GM18858 (cell line): Measurements from ENCODE around the gene PARD6B.
A peak's percentile ranks its signal among the peaks of the same experiment; 100 is the strongest.
"Not testable (repeated sequence)": the region's sequence is repeated elsewhere in the genome, so short reads cannot be mapped to it uniquely, and the experiment has no call there.

ENCODE experiments used
- ATAC-seq: cut with Tn5 transposase; IDR thresholded peaks from one replicate; pipeline ENCODE4 v1.9.1; 2021; ENCODE audit not compliant: unreplicated experiment

Gene PARD6B, protein sequence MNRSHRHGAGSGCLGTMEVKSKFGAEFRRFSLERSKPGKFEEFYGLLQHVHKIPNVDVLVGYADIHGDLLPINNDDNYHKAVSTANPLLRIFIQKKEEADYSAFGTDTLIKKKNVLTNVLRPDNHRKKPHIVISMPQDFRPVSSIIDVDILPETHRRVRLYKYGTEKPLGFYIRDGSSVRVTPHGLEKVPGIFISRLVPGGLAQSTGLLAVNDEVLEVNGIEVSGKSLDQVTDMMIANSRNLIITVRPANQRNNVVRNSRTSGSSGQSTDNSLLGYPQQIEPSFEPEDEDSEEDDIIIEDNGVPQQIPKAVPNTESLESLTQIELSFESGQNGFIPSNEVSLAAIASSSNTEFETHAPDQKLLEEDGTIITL

DNA sequence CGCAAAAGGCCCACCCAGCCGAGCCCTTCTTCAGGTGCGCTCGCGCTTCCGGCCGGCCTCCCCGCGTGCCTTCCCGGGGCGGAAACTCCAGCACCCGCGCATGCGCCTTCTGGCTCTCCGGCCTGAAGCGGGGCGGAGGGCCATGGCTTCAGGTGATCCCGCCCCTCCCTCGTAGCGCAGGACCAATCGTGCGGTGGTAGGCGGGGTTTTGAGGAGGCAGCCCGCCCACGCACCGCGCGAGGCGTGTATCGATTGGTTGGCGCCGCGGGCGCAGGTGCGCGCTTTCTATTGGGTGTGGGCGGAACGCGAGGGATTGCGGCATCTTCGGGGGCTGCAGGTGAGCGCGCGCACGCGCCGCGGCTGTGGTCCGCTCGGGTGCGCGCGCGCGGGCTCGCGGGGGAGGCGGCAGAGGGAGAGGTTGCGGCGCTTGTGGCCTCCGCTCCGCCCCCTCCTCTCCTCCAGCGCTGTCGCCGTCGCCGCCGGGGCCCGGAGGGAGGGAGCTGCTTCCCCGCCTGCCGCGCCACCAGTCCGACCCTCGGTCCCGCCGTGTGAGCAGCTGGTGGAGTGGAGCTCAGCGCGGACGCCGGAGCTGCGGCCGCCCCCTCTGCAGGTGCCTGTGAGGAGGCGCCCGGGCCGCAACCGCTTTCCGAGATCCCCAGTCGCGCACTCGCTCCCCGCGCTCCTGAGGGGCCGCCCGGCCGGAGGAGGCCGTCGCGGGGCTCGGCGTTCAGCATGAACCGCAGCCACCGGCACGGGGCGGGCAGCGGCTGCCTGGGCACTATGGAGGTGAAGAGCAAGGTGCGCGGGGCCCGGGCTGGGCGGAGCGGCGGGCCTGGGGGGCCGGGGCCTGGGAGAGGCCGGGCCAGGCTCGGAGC lies at the start of gene PARD6B:
TSS of gene PARD6B (plus strand) at position 526 of the 875 bp plus-strand sequence. CDS start at position 733, 207 bp downstream.
- ATAC-seq: peak; percentile 77

DNA sequence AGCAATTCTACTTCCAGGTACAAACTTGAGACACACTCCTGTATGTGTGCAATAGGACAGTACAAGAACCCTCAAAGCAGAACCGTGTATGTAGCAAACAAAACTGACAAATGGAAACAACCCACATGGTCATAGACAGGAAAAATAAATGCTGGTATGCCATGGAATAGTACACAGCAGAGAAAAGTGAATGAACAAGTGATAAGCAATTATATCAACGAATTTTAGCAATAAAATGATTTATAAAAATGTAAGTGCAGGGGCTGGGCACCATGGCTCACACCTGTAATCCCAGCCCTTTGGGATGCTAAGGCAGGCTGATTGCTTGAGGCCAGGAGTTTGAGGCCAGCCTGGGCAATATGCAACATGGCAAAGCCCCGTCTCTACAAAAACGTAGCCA lies 49.3 kb upstream of the PARD6B start:
- ATAC-seq: no peak

DNA sequence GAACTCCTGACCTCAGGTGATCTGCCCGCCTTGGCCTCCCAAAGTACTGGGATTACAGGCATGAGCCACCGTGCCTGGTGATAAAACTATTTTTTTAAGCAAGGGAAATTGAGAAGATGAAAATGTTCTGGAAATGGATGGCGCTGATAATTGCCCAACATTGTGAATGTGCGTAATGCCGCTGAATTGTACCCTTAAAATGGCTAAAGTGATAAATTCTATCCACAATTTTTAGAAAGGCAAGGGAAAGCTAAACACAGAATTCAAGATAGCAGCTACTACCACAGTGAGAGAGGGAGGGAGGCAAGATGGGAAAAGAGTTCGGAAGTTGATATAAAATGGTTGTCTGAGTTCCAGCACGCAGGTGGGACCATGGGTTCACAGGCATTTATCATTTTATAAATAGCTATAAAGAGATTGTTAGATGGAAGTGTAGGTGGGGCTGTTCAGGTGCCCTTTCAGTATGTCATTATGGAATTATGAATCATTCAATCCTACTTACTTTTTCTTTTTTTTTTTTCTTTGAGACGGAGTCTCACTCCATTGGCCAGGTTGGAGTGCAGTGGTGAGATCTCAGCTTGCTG lies 48.3 kb upstream of the PARD6B start:
- ATAC-seq: no peak

DNA sequence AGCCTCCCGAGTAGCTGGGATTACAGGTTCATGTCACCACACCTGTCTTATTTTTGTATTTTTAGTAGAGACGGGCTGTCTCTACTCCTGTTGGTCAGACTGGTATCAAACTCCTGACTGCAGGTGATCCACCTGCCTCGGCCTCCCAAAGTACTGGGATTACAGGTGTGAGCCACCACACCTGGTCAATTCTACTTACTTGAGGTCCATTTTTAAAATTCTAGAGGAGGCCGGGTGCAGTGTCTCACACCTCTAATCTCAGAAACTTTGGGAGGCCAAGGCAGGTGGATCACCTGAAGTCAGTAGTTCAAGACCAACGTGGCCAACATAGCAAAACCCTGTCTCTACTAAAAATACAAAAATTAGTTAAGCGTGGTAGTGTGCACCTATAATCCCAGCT lies 47.8 kb upstream of the PARD6B start:
- ATAC-seq: no peak

DNA sequence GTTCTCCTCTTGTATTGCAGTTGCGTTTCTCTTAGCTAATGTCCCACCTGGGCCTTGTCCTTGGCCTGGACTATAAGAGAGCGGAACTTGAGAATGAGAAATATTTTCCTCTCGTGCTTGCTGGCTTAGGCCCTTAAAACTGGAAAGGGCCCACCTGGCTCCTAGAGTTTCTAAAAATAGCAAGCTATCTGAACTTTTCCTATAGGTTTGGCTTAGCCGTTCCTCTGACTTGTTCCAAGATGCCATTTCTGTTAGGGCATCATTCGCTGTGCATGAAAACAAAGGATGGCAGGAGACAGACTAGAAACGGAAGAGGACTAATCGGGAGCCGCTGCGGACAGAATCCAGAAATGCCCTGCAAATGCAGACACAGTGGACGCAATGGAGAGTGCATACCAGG lies 44.6 kb upstream of the PARD6B start:
- no peak for ATAC-seq

DNA sequence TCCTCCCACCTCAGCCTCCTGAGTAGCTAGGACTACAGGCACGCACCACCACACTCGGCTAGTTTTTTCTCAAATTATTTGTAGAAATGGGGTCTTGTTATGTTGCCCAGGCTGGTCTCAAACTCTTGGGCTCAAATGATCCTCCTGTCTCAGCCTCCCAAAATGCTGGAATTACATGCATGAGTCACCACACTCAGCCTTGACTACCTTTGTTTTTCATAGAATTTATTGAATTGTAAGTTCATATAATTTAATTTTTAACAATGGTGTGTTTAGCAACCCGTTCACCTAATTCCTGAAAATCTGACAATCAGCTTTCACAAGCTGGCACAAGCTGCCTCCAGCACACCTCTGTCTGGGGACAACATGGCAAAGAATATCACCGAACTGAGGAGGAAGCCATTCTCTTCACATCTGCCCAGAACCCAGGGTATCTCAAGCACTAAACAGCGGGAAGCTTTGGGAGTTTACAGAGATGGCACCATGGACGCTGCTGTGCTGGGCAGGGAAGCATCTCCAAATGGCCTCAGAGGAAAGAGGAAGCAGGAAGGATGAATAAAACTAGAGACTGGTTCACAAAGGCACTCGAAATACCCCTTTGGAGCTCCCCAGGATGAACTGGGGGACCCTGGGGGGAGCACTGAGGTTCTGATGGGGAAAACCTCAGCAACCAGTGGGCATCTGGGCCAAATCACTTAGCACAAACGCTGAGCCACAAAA lies 43.0 kb upstream of the PARD6B start:
- no peak for ATAC-seq

DNA sequence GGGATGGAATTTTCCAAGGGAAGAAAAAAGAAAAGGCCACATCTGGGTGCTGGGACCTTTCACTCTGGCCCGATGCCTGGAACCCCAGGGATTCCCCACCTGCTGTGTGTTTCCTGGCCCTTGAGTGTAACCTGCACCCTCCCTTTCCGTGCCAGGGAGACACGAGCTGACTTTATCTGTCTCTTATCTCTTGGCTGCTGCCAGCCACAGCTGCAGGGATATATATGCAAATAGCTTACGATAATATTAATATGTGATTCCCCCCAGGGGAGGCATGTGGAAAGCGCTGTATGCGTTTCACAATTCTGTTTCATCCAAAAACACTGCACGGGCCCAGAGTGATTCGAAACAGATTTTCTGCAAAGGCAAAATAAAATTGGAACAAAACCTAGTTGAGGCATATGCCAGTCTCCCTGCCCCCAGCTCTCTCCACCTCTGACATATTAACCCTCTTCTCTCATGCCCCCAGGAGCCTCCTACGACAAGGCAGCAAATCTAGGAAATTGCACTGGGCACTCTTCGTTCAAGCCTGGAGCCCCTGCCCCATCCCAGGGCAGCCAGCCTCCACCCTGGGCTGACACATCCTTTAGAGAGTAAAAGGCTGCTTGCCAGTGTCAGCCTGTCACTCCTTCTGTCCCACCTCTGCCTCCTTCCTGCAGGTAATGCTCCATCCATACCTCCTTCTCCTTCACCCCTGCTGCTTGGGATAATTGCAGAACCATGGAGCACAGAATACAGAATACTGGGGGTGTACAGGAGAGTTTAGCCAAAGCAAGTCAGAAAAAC lies 41.3 kb upstream of the PARD6B start:
- ATAC-seq: no peak

DNA sequence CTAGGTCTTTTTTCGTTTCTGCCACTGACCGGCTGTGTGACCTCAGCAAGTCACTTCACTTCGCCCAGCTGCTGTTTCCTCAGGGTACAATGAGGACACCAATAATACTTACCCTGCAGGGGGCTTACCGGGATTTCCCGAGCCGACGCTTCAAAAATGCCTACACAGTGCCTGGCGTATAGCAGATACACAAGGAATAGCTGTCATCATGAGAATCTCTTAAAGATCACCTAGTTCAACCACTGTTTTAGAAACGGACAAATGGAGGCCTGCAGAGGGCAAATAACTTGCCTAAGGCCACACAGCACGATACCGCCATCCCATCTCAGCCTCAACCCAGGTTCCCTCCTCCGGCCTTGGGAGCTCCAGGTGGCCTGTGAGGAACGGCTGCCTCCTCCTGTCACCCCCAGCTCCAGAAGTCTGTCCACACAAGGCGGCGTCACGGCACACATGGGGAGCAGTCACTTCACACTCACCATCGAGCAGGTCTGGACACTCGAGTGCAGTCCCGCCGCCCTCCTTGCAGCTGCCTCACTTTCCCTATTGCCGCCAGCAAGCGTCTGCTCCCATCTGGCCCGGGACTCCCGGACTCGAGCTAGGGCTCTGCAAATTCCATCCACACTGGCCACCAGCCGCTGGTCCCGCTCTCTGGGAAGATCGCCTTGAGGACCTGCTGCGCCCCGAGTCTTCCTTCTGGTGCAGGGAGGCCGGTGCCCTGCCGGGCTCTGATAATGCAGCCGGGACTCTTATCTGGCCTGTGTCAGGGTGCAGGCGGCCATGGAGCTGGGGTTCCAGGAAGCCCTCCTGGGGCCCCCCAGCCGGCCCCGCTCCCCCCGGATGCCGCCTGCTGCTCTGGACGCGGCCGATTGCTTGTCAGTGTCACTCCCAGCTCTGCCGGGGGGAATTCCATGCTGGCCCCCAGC lies 40.5 kb upstream of the PARD6B start, which contains the start of gene RIPOR3:
TSS of gene RIPOR3 (minus strand) at position 893 of the 923 bp plus-strand sequence. CDS start at position 479, 414 bp downstream.
- no peak for ATAC-seq

DNA sequence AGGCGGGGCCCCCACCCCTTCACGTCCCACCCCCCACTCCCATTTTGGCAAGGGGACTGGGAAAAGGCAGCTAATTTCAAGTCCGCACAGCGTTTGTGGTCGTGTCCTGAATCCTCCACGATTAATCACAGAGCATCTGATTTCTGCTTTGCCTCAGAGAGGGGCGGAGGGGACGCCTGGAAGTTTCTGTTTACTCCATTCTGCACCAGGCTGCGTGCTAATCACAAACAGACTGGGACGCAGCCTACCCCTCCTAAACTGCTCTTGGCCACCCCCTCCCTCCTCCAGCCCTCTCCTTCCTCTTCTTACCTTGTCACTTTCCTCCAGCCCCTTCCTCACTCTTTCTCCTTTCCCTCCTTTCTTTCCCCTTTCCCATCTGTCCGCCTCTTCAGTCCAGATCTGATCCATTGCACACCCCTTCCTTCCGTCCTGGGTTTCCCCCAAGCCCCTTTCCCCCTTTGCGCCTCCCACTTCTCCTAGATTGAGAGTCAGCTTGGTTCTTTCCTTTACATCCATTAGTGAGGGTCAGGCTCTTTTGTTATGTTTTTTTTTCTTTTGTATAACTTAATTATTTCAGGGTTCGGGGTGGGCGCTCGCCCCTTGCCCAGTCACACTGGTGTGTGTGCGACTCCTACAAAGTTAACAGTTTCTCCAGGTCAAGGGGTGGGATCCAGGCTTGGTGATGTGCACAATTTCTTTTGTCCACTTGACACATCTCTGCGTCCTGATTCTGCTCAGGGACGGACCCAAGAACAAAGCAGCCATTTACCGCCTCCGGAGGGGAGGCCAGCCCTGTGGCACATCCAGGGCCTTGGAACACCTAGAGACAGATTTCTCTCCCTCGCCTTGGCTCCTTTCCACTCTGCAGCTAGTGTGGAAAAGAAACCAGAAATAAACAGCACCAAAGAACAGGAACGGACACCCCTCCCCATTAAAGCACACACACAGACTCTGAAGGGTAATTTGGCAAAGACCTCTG lies 39.5 kb upstream of the PARD6B start:
- no peak for ATAC-seq

DNA sequence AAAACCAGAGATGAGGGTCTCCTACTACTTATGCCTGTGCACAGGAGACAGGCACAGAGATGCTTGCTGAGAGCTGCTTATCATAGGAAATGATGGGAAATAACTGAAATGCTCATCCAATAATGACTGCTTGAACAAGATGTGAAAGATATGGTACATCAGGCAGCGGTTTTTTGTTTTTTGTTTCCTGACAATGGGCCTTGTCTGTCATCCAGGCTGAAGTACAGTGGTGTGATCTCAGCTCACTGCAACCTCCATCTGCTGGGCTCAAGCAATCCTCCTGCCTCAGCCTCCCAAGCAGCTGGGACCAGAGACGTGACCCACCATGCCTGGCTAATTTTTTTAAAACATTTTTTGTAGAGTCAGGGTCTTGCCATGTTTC lies 38.8 kb upstream of the PARD6B start:
- no peak for ATAC-seq

DNA sequence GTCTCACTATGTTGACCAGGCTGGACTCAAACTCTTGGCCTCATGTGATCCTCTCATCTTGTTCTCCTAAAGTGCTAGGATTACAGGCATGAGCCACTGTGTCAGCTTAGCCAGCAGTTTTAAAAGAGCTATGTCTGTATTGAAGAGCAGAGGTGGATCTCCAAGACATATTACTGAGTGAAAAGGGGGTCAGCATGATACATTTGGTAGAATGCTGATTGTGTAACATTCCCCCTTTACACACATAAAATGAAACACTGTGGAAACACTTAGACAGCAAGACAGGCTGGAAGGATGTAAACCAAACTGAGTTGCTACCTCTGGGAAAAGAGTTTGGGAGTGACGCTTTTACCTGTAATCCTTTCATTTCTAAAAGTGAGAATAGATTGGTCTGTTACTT lies 38.4 kb upstream of the PARD6B start:
- no peak for ATAC-seq

DNA sequence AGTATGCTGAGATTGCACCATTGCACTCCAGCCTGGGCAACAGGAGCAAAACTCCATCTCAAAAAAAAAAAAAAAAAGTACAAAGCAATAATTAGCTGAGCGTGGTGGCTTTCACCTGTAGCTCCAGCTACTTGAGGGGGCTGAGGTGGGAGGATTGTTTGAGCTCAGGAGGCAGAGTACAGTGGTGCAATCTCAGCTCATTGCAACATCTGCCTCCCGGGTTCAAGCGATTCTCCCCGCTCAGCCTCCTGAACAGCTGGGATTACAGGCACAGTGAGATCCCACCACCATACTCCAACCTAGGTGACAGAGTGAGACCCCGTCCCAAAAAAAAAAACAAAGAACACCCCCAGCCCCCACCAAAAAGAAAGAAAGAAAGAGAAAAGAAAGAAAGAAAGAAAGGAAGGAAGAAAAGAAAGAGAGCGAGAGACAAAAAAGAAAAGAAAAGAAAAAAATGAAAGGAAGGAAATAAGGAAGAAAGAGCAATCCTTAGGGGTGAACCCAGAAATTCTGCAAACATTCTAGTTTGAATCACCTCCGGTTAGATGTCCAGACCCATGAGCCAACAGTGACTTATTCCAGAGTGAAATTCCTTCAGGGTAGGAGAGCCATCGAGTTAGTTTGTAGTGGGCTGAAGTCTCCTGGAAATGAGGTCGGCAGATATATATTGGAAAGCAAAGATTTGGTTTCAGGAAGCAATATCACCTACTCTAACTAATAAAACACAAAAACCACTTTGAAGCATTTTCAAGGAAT lies 36.8 kb upstream of the PARD6B start:
- ATAC-seq: no peak

DNA sequence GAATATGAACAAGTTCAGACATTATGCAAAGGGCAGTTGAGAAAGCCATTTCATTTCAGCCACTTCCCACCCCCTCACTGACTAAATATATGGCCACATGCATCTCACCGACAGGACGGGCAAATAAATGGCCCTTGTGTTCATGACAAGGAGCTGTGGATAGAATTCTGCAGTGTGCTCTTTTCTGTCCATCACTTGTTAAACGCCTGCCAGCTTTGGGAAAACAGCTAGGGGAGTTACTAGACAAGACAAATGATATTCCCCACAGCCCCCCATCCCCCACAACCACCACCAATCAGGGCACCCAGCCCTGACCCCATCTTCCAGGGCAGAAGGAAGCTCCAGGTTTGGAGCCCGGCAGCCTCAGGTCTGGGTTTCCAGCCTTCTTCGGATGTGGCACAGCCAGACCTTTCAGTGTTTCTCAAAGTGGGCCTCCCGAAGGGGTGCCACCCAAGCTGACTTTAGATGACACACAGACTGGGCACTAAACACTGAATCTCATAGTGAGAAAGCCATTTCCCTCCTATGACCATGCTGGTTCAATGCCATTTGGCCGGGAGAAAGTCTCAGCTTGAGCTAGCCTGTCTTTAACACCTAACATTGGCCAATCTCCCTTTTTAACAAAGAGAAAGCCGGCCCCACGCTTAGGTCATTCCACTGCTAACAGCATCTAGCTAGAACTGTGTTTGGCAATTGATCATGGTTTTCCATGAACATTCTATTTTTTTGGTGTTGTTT lies 36.1 kb upstream of the PARD6B start:
- no peak for ATAC-seq

DNA sequence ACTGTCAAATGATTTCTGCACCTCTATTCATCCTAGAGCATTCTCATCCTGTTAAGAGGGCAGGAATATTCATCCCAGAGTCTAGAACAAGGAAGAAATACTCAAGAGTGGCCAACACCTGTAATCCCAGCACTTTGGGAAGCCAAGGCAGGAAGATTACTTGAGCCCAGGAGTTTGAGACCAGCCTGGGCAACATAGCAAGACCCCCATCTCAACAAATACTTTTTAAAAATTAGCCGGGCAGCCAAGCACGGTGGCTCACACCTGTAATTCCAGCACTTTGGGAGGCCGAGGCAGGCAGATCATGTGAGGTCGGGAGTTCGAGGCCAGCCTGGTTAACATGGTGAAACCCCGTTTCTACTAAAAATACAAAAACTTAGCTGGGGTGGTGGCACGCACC lies 33.1 kb upstream of the PARD6B start:
- ATAC-seq: not testable (repeated sequence)

DNA sequence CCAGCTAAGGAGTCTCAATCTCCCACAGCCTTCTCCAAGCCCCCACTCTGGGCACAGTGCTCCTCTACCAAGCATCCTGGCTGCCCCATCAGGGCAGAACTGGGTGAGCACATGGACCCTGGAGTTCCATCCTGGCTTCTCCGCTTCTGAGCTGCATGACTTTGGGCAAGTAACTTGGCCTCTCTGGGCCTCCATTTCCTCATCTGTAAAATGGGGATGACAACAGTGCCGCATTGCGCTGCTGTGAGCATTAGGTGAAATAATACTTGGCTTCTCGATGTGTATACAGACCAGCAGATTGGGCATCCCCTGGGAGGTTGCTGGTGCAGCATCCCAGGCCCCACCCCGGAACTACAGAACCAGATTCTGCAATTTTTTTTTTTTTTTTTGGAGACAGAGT lies 31.7 kb upstream of the PARD6B start:
- ATAC-seq: no peak
